Measurements from ENCODE around the gene NFIB.
A peak's percentile ranks its signal among the peaks of the same experiment; 100 is the strongest.

NFIB gene

GRCh38 chr9:14331120-14331519, 17.2 kb upstream of the NFIB start:
- CTCF ChIA-PET: no interaction called here
- no peak for TF ChIP-seq TARDBP (IDR thresholded peaks at IDR 0.05)
- no peak for TF ChIP-seq HDGF (IDR thresholded peaks at IDR 0.05; ENCODE audit: borderline replicate concordance)
- no peak for TF ChIP-seq FOXM1 (IDR thresholded peaks at IDR 0.05; ENCODE audit: borderline replicate concordance)
- TF ChIP-seq ZNF384 (IDR thresholded peaks at IDR 0.05): no peak
- no peak for TF ChIP-seq ELF4 (IDR thresholded peaks at IDR 0.05)
- TF ChIP-seq ARNT (IDR thresholded peaks at IDR 0.05): no peak
- no peak for TF ChIP-seq L3MBTL2 (conservative IDR thresholded peaks at IDR 0.05)
- no peak for TF ChIP-seq FOXA1 (IDR thresholded peaks at IDR 0.05)
- TF ChIP-seq BHLHE40 (IDR thresholded peaks at IDR 0.05; ENCODE audit: borderline replicate concordance): no peak
- TF ChIP-seq SP1 (IDR thresholded peaks at IDR 0.05): no peak
- no peak for DNase-seq (ENCODE audit: extremely low spot score)
- POLR2A ChIA-PET: no interaction called here

DNA sequence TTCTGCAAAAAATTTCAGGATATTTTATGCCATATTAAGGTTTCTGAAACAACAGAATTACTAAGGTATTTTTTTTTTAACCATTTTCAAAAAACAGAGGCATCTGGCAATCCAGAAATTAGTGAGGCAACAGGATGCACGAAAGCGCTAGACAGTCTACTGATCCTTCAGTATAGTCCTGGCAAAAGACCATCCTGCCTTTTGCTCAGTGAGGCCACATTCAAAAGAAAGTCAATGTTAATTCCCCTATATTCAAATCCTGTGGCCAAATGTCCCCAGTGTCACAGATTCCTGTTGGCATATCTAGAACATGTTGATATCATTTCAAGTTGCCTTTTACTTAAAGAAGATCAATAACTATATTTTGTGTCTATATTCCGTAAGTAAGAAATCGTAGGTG, 13.1 kb upstream of the NFIB start:
- DNase-seq (ENCODE audit: extremely low spot score): no peak
- TF ChIP-seq FOXA1 (IDR thresholded peaks at IDR 0.05) (no peak), FOXK2 (IDR thresholded peaks at IDR 0.05) (no peak), L3MBTL2 (conservative IDR thresholded peaks at IDR 0.05) (no peak), NFRKB (IDR thresholded peaks at IDR 0.05) (no peak), SP1 (IDR thresholded peaks at IDR 0.05) (no peak)
- CTCF ChIA-PET: interaction anchor here (0.6 kb wide), 1 partner anchor 11 kb away, joined by 3 read pairs; no protein-coding TSS in a partner anchor
- POLR2A ChIA-PET: no interaction called here

- ChIA-PET CTCF (interaction anchor here (0.6 kb wide), 1 partner anchor 10 kb away, joined by 3 read pairs; no protein-coding TSS in a partner anchor), POLR2A (no interaction called here)
- TF ChIP-seq ARNT (IDR thresholded peaks at IDR 0.05) (no peak), SUZ12 (IDR thresholded peaks at IDR 0.05) (no peak), ELF4 (IDR thresholded peaks at IDR 0.05) (no peak), NFRKB (IDR thresholded peaks at IDR 0.05) (no peak), L3MBTL2 (conservative IDR thresholded peaks at IDR 0.05) (no peak), HDGF (IDR thresholded peaks at IDR 0.05; ENCODE audit: borderline replicate concordance) (no peak), SP1 (IDR thresholded peaks at IDR 0.05) (no peak), LEF1 (IDR thresholded peaks at IDR 0.05; ENCODE audit: borderline replicate concordance) (no peak), FOXK2 (IDR thresholded peaks at IDR 0.05) (no peak), FOXA1 (IDR thresholded peaks at IDR 0.05) (no peak), CTBP1 (IDR thresholded peaks at IDR 0.05; ENCODE audit: borderline replicate concordance) (0 out of 2 replicates have a peak, but pooled peaks have one; percentile 32), BHLHE40 (IDR thresholded peaks at IDR 0.05; ENCODE audit: borderline replicate concordance) (no peak), TARDBP (IDR thresholded peaks at IDR 0.05) (no peak), ZNF384 (IDR thresholded peaks at IDR 0.05) (peak; percentile 90), FOXM1 (IDR thresholded peaks at IDR 0.05; ENCODE audit: borderline replicate concordance) (no peak)
- TF ChIP-seq, protein P1, sequence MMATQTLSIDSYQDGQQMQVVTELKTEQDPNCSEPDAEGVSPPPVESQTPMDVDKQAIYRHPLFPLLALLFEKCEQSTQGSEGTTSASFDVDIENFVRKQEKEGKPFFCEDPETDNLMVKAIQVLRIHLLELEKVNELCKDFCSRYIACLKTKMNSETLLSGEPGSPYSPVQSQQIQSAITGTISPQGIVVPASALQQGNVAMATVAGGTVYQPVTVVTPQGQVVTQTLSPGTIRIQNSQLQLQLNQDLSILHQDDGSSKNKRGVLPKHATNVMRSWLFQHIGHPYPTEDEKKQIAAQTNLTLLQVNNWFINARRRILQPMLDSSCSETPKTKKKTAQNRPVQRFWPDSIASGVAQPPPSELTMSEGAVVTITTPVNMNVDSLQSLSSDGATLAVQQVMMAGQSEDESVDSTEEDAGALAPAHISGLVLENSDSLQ (IDR thresholded peaks at IDR 0.05): peak; percentile 48
- DNase-seq (ENCODE audit: extremely low spot score): no peak
Measured at GRCh38 chr9:14326264-14326826, 12.4 kb upstream of the NFIB start.

DNA sequence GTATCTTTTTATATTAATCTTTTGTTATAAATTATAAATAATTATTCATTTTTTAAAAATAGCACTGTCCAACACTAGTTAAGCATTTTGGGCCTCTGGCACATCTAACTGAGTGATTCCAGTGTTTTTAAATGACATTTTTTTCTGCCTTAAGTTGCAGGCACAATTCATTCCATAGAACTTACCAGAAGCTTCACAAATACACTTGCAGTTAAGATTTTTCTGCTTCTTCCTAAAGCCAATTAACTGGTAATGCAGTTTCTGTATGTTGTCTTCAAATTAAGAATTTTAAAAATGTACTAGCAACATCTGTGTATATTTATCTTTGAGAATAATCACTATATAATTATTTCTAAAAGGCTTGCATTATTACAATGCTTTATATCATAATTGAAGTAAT, 11.2 kb upstream of the NFIB start:
- TF ChIP-seq FOXA1 (IDR thresholded peaks at IDR 0.05) (no peak), BHLHE40 (IDR thresholded peaks at IDR 0.05; ENCODE audit: borderline replicate concordance) (no peak), NFRKB (IDR thresholded peaks at IDR 0.05) (no peak), TARDBP (IDR thresholded peaks at IDR 0.05) (no peak), SUZ12 (IDR thresholded peaks at IDR 0.05) (no peak)
- ChIA-PET CTCF (no interaction called here), POLR2A (no interaction called here)
- DNase-seq (ENCODE audit: extremely low spot score): no peak

DNA sequence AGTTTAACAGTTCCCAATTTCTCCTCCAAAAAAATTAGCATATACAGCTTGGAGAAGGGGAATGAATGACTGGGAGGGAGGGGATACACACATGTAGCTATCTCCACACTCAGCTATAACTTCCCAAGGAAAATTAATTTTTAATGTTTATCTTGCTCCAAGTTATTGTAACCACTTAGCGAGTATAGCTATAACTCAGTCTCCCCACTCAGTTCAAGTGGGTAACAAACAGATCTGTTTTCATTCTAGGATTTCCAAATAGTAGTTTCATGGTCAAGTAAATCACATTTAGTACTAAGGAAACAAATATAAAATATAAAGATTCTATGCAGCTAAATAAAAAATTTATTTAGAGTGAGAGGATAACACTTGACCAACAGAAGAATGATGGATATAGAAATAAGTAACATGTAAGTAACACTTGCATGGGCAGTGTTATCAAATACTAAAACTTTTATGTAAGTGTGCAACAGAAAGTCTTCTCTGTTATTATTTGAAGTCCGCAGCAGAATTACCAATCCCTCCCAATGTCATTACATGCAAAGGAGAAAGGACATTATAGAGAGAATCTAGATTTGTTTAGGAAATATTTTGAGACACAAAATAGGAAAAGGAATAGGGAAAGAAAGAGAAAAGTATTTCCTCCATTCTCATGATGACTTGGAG, 10.2 kb upstream of the NFIB start:
- TF ChIP-seq FOXA1 (IDR thresholded peaks at IDR 0.05): no peak
- TF ChIP-seq, protein P1 (IDR thresholded peaks at IDR 0.05): peak; percentile 44; the same call in 1 of the 2 replicates
- POLR2A ChIA-PET: interaction anchor here (1.1 kb wide), 1 partner anchor 10 kb away, joined by 3 read pairs; the partner anchor contains the start of gene NFIB
- CTCF ChIA-PET: no interaction called here
- no peak for DNase-seq (ENCODE audit: extremely low spot score)

- ChIA-PET CTCF (no interaction called here), POLR2A (interaction anchor here (1.1 kb wide), 1 partner anchor 9 kb away, joined by 3 read pairs; the partner anchor contains the start of gene NFIB)
- no peak for DNase-seq (ENCODE audit: extremely low spot score)
- TF ChIP-seq LEF1 (IDR thresholded peaks at IDR 0.05; ENCODE audit: borderline replicate concordance) (no peak), HDGF (IDR thresholded peaks at IDR 0.05; ENCODE audit: borderline replicate concordance) (no peak), TARDBP (IDR thresholded peaks at IDR 0.05) (no peak)
- TF ChIP-seq, protein P1 (IDR thresholded peaks at IDR 0.05): no peak
Measured at GRCh38 chr9:14323083-14323971, 9.4 kb upstream of the NFIB start.

All from HEK293T (cell line).